ENCODE data around the gene MYBBP1A. TPM values are rescaled to one million over a fixed set of nuclear protein-coding genes. Genes with fewer than 3 reads are reported as not detected.

Gene MYBBP1A
- total RNA-seq, 1 donor from 2014 or later, result 108 TPM

DNA sequence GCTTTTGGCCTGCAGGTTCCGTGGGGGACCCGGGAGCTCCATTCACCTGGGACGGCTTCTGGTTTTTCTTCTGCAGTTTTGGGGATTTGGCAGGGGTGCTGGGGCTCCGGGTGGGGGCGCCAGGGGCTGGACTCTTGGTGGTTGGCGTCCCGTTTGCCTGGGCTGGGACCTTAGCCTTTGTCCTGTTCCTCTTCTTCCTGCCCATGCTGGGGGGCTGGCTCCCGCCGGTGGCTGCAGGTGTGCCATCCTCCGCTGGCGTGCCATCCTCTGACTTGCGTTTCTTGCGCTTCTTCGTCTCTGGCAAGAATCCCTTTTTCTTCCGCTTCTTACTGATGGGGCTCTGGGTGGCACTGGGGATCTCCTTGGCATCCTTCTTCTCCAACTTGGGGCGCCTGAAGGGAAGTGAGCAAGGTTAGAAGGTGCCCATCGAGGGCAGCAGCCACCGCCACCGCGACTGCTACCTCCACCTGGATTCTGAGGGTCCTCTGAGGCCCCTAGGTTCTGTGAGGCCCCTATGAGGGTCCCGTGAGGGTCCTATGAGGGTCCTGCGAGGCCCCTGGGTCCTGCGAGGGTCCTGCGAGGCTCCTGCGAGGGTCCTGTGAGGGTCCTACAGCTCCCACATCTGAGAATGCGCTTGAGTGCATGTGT, 15.5 kb downstream of the MYBBP1A start:
- Mint-ChIP-seq H3K4me1 (peaks cover 1% of the 10 kb centered on the region), H3K27me3 (no peaks in the 10 kb centered on the region), H3K4me3 (no peak overlapping the region), H3K36me3 (ENCODE audit: low read depth) (peaks cover 49% of the 10 kb centered on the region), H3K27ac (no peak overlapping the region), H3K9me3 (no peaks in the 10 kb centered on the region)
- ATAC-seq (ENCODE audit: low read depth), result no peak
- ChIA-PET POLR2A (no interaction called here), CTCF (no interaction called here)
- intact Hi-C loops (cut with micrococcal nuclease), result loop anchor here (10.0 kb wide), 1 partner anchor 115 kb away; no protein-coding TSS in a partner anchor
- DNase-seq, result no peak
- TF ChIP-seq, protein P1, sequence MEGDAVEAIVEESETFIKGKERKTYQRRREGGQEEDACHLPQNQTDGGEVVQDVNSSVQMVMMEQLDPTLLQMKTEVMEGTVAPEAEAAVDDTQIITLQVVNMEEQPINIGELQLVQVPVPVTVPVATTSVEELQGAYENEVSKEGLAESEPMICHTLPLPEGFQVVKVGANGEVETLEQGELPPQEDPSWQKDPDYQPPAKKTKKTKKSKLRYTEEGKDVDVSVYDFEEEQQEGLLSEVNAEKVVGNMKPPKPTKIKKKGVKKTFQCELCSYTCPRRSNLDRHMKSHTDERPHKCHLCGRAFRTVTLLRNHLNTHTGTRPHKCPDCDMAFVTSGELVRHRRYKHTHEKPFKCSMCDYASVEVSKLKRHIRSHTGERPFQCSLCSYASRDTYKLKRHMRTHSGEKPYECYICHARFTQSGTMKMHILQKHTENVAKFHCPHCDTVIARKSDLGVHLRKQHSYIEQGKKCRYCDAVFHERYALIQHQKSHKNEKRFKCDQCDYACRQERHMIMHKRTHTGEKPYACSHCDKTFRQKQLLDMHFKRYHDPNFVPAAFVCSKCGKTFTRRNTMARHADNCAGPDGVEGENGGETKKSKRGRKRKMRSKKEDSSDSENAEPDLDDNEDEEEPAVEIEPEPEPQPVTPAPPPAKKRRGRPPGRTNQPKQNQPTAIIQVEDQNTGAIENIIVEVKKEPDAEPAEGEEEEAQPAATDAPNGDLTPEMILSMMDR (IDR thresholded peaks at IDR 0.05), result no peak

DNA sequence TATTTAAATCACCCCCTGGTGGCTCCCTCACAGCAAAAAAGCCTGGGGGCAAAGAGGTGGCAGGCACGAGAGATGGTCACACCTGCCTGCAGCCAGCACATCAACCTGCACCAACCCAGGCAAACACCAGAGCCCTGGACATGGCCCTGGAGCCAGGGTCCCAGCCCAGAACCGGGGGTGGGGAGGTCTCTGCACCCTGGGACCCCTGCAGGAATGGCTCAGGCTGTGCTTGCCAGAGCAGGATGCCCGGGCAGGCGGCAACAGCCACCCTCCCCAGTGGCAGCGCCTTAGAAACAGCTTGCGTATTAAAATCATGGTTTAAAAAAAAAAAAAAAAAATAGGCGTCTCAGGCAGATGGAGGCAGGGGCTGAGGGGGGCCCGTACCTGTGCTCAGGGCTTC, 16.2 kb downstream of the MYBBP1A start:
- CTCF ChIA-PET, result no interaction called here
- ATAC-seq (ENCODE audit: low read depth), result no peak
- peaks cover 45% of the 10 kb centered on the region for H3K36me3 Mint-ChIP-seq (ENCODE audit: low read depth)
- DNase-seq, result no peak
- H3K27me3 Mint-ChIP-seq, result no peaks in the 10 kb centered on the region
- H3K4me3 Mint-ChIP-seq, result no peak overlapping the region
- H3K4me1 Mint-ChIP-seq, result peaks cover 1% of the 10 kb centered on the region
- H3K9me3 Mint-ChIP-seq, result no peaks in the 10 kb centered on the region
- POLR2A ChIA-PET, result interaction anchor here (0.6 kb wide), 2 partner anchors 11 to 332 kb away, joined by 3 to 4 read pairs; no protein-coding TSS in a partner anchor
- no peak overlapping the region for H3K27ac Mint-ChIP-seq
- TF ChIP-seq, protein P1 (IDR thresholded peaks at IDR 0.05), result no peak
- intact Hi-C loops (cut with micrococcal nuclease), result loop anchor here (10.0 kb wide), 1 partner anchor 114 kb away; no protein-coding TSS in a partner anchor

DNA sequence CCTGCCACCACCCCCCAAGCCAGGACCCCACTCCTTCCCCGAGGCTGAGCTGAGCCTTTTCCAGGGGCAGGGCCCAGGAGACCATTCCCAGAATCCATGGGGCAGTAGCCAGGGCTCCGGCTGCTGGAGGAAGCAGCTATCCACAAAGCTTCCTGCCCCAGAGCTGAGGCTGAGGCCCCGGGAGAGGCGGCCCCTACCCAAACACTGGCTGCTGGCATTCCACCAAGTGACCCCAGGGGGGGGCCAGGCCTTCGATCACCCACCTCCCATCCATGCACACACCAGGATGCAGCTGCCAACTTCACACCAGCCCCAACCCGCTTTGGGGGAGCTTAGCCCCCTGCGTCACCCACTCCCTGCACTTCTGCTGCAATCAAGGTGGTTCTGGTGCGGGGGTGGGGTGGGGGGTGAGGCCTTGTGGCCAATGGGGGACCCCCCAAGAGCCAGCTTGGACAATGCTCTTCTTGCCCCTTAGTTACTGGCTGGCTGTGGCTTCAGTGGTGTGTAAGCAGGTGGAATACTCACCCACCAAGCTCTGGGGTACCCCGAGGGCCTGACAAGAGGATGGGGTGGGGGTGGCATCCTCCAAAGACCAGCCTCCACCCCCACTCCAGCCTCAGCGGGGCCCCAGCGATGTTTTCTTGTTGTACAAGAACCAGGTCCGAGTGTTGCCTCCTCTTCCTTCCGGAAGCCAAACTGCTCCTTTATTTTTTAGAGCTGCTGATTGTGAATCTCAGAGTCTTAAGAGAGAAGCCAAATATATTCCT, 16.8 kb downstream of the MYBBP1A start:
- no peak overlapping the region for H3K27ac Mint-ChIP-seq
- CTCF ChIA-PET, result interaction anchor here (0.9 kb wide), 1 partner anchor 116 kb away, joined by 3 read pairs; no protein-coding TSS in a partner anchor
- intact Hi-C loops (cut with micrococcal nuclease), result loop anchor here (10.0 kb wide), 1 partner anchor 114 kb away; no protein-coding TSS in a partner anchor
- H3K4me3 Mint-ChIP-seq, result no peak overlapping the region
- H3K27me3 Mint-ChIP-seq, result no peaks in the 10 kb centered on the region
- TF ChIP-seq, protein P1 (IDR thresholded peaks at IDR 0.05), result no peak
- H3K4me1 Mint-ChIP-seq, result peaks cover 1% of the 10 kb centered on the region
- POLR2A ChIA-PET, result interaction anchor here (0.6 kb wide), 2 partner anchors 12 to 332 kb away, joined by 3 to 4 read pairs; no protein-coding TSS in a partner anchor
- H3K9me3 Mint-ChIP-seq, result no peaks in the 10 kb centered on the region
- DNase-seq (no peak), ATAC-seq (ENCODE audit: low read depth) (no peak)
- H3K36me3 Mint-ChIP-seq (ENCODE audit: low read depth), result peaks cover 40% of the 10 kb centered on the region

DNA sequence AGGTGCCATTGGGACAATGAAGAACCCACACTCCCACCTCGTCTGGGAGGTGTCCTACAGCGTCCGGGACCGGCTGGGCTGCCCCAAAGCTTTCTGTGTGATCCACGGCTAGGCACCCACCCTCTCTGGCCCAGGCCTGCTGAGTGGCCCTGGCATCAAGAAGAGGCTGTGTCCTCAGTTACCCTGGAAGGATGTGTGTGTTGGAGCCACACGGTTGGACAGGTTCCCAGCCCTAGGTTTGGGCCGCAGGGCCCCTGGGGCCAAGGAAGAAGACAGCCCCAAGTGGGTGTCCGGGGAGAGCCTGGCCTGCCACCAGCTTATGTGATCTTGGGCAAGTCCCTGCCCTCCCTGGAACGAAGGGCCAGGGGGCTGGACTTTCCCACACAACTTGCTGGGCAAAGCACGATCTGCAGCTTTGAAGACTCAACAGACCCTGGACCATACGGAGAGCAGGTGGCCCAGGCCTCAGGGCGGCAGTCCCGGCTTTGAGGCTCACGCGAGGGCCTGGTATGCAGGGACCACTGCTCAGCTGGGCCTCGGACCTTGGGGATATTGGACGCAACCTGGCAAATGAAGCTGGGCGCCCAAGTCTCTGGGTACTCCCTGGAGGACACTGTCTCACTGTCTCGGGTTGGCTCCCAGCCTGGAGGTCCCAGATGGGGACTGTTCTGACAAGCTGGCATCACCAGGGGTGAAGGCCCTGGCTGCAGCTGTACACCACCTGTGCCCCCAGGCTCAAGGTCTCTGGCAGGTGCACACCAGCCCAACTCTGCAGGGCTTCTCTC, 17.5 kb downstream of the MYBBP1A start:
- no peak overlapping the region for H3K27ac Mint-ChIP-seq
- POLR2A ChIA-PET, result interaction anchor here (1.0 kb wide), 1 partner anchor 17 kb away, joined by 3 read pairs; no protein-coding TSS in a partner anchor
- H3K27me3 Mint-ChIP-seq, result no peaks in the 10 kb centered on the region
- peaks cover 1% of the 10 kb centered on the region for H3K4me1 Mint-ChIP-seq
- TF ChIP-seq, protein P1 (IDR thresholded peaks at IDR 0.05), result no peak
- CTCF ChIA-PET, result interaction anchor here (0.9 kb wide), 1 partner anchor 116 kb away, joined by 3 read pairs; no protein-coding TSS in a partner anchor
- DNase-seq, result no peak
- intact Hi-C loops (cut with micrococcal nuclease), result loop anchor here (10.0 kb wide), 1 partner anchor 113 kb away; no protein-coding TSS in a partner anchor
- H3K4me3 Mint-ChIP-seq, result no peak overlapping the region
- ATAC-seq (ENCODE audit: low read depth), result no peak
- H3K36me3 Mint-ChIP-seq (ENCODE audit: low read depth), result peaks cover 33% of the 10 kb centered on the region
- H3K9me3 Mint-ChIP-seq, result no peaks in the 10 kb centered on the region
